WERI-Rb-1 (cell line): ENCODE results near the gene MOGAT2.

Experiments used
- DNase-seq: peaks from one replicate; pipeline ENCODE4 v3.0.0-alpha.2; 2020
- H3K27ac ChIP-seq: fragments of 250-450 bp; sonication (Bioruptor Pico); 2 replicates; pipeline ENCODE4 v1.5.1; 2020; ENCODE audit warnings: mild to moderate bottlenecking, moderate library complexity
- H3K27me3 ChIP-seq: fragments of 250-450 bp; sonication (Bioruptor Pico); 2 replicates; pipeline ENCODE4 v1.5.1; 2021; ENCODE audit warnings: mild to moderate bottlenecking, low read depth, moderate library complexity; ENCODE audit not compliant: insufficient read depth, severe bottlenecking
- H3K36me3 ChIP-seq: fragments of 250-450 bp; sonication (Bioruptor Pico); 2 replicates; pipeline ENCODE4 v1.5.1; 2020; ENCODE audit warnings: mild to moderate bottlenecking, moderate library complexity
- H3K4me3 ChIP-seq: 2 replicates; pipeline ENCODE4 v1.5.1; 2011; ENCODE audit warnings: low read depth, mild to moderate bottlenecking, control low read depth, low read length
- H3K9me3 ChIP-seq: fragments of 250-450 bp; sonication (Bioruptor Pico); 2 replicates; pipeline ENCODE4 v1.5.1; 2021; ENCODE audit warnings: mild to moderate bottlenecking, moderate library complexity; ENCODE audit not compliant: severe bottlenecking
- TF ChIP-seq, protein P1 (sequence below): IDR thresholded peaks from 2 replicates; pipeline ENCODE4 v1.5.1; 2011; ENCODE audit warnings: low read depth, mild to moderate bottlenecking, control low read depth, inconsistent platforms, low read length

MOGAT2 gene

DNA sequence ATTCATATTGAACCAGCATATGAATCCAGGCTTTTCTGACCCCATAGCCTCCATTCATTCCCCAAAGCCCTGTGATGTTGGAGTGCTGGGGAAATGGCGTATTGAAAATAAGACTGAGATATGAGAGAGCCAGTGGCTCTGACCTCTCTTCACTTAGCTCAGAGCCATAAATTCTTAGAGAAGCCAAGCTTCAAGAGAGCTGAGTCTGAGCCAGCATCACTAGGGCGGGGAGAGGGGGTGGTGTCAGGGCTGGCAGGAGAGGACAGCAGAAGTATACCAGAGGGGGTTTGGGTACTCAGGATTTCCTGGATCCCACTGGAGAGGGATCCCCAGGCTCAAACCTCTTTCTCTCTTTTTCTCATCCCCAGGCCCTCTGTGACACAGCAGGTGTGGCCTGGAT lies 16.7 kb upstream of the MOGAT2 start:
- TF ChIP-seq, protein P1, sequence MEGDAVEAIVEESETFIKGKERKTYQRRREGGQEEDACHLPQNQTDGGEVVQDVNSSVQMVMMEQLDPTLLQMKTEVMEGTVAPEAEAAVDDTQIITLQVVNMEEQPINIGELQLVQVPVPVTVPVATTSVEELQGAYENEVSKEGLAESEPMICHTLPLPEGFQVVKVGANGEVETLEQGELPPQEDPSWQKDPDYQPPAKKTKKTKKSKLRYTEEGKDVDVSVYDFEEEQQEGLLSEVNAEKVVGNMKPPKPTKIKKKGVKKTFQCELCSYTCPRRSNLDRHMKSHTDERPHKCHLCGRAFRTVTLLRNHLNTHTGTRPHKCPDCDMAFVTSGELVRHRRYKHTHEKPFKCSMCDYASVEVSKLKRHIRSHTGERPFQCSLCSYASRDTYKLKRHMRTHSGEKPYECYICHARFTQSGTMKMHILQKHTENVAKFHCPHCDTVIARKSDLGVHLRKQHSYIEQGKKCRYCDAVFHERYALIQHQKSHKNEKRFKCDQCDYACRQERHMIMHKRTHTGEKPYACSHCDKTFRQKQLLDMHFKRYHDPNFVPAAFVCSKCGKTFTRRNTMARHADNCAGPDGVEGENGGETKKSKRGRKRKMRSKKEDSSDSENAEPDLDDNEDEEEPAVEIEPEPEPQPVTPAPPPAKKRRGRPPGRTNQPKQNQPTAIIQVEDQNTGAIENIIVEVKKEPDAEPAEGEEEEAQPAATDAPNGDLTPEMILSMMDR: no peak
- DNase-seq: no peak
- no peak overlapping the region for H3K4me3 ChIP-seq
- H3K27me3 ChIP-seq: no peaks in the 10 kb centered on the region
- H3K27ac ChIP-seq: no peak overlapping the region
- H3K9me3 ChIP-seq: no peaks in the 10 kb centered on the region
- no peaks in the 10 kb centered on the region for H3K36me3 ChIP-seq

DNA sequence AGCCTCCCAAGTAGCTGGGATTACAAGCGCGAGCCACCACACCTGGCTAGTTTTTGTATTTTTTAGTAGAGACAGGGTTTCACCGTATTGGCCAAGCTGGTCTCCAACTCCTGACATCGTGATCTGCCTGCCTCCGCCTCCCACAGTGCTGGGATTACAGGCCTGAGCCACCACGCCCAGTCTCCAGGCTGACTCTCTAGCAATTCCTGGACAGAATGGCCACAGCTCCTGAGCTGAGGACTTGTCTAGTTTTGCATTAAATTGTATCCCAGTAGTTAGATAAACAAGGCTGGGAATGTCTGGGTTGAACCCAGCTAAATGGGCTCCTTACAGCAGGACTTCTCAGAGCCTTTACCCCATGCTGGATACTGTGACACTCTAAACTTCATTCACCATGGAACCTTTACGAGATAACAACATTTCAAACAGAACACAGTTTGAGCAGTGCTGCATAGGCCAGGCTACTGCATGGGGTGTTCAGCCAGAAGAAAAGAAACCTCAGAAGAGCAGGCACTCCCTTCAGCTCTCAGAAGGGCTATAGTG lies 13.9 kb upstream of the MOGAT2 start:
- Histone ChIP-seq H3K36me3 (no peaks in the 10 kb centered on the region), H3K27me3 (no peaks in the 10 kb centered on the region), H3K27ac (no peak overlapping the region), H3K4me3 (no peak overlapping the region), H3K9me3 (peaks cover 2% of the 10 kb centered on the region)
- TF ChIP-seq, protein P1: no peak
- DNase-seq: no peak

DNA sequence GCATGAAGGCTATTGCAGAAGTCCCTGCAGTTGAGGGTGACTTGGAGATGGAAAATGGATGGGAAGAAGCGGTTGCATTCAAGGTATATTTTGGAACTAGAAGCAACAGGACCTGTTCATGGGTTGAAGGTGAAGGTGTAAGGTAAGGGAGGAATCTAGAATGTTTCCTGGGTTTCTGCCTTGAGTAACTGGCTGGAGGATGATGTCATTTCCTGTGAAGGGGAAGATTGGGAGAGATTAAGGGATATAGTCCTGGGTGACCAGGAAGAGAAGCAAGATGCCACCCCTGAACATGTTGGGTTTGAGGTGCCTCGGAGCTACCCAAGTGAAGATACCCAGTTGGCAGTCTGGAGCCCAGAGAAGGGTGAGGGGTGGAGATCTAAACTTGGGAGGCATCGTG lies 12.1 kb upstream of the MOGAT2 start:
- Histone ChIP-seq H3K36me3 (no peaks in the 10 kb centered on the region), H3K9me3 (peaks cover 2% of the 10 kb centered on the region), H3K27ac (no peak overlapping the region), H3K4me3 (no peak overlapping the region), H3K27me3 (no peaks in the 10 kb centered on the region)
- TF ChIP-seq, protein P1: no peak
- DNase-seq: no peak

DNA sequence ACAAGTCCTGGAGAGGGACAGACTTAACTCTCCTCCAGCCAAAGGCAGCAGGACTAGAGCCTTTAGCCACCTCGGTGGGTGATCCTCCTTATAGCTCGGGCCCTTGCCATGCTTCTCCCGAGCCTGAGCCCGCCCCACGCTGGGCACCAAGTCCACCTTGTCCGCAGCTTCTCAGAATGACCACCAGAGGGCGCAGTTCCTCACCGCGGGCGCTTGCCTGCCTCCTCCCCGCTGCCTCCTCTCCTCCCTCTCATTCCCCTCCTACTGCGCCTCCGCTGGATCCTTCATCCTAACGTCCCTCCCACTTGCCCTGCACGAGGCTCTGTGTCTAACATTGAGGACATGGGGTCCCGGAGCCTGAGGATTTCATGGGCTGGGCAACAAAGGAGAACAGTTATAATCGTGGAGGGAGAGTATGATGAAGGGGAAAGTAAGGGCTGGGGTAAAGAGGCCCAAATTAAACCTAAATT lies 11.3 kb upstream of the MOGAT2 start:
- H3K9me3 ChIP-seq: peaks cover 2% of the 10 kb centered on the region
- no peak overlapping the region for H3K4me3 ChIP-seq
- H3K27me3 ChIP-seq: no peaks in the 10 kb centered on the region
- TF ChIP-seq, protein P1: peak; percentile 97
- H3K27ac ChIP-seq: no peak overlapping the region
- peak; percentile 82 for DNase-seq
- no peaks in the 10 kb centered on the region for H3K36me3 ChIP-seq

DNA sequence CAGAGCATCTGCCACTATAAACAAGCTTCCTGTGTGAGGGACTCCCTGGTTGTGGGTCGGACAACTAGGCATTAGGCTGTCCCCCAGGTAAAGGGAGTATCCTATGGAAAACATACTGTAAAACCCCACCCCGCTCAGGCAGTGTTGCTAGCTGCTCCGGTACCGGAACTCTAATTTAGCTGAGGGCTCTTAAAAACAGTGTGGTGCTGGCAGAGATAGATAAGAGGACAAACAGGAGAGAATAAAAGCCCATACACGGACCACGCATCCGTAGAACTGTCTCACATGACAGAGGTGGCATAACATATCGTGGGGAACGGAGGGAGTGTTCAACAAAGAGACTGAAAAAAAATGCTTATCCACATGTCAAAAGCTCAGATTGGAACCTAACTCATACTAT lies 3.4 kb upstream of the MOGAT2 start:
- TF ChIP-seq, protein P1: no peak
- H3K4me3 ChIP-seq: no peak overlapping the region
- no peak overlapping the region for H3K27ac ChIP-seq
- no peaks in the 10 kb centered on the region for H3K36me3 ChIP-seq
- no peaks in the 10 kb centered on the region for H3K9me3 ChIP-seq
- no peak for DNase-seq
- H3K27me3 ChIP-seq: no peaks in the 10 kb centered on the region

DNA sequence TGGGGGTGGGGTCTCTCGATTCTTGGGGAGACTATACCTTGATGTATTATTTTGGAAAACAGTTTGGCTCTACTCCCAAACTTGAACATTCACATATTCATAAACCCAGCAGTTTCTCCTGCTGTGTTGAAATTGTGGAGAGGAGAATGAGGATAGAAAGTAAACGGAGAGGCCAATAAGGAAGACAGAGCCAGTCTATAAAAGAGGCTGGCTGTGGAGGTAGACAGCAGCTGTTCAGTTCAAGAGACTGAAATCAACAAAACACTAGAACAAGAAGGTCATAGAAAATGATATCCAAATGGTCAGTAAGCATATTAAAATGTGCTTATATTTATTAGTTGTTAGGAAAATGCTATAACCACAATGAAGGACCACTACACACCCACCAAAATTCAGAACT lies 1.9 kb upstream of the MOGAT2 start:
- TF ChIP-seq, protein P1: no peak
- Histone ChIP-seq H3K36me3 (no peaks in the 10 kb centered on the region), H3K27ac (no peak overlapping the region), H3K9me3 (no peaks in the 10 kb centered on the region), H3K27me3 (no peaks in the 10 kb centered on the region), H3K4me3 (no peak overlapping the region)
- DNase-seq: no peak
